PFSK-1 (cell line): ENCODE measurements around the gene RDM1.

ENCODE experiments used
- POLR2AphosphoS5 ChIP-seq: IDR thresholded peaks from 2 replicates; pipeline ENCODE4 v1.6.1; 2012; ENCODE audit warnings: low read depth, mild to moderate bottlenecking, control low read depth, low read length, moderate library complexity
- REST ChIP-seq, 2 experiments: IDR thresholded peaks; 2 replicates each; pipeline versions ENCODE4 v1.6.1 to v1.8.0; 2011 to 2012; ENCODE audit warnings: low read depth in 2 of 2, low read length in 2 of 2, control low read depth in 1 of 2, inconsistent platforms in 1 of 2, mild to moderate bottlenecking in 1 of 2, moderate library complexity in 1 of 2; ENCODE audit not compliant: insufficient read depth in 1 of 2

GRCh38 chr17:35930211-35931065 is at the start of gene RDM1:
- TF ChIP-seq POLR2AphosphoS5 (peak; percentile 64), REST (IDR thresholded peaks at IDR 0.05; ENCODE audit: insufficient read depth in 1 of 2, low read depth in 2 of 2, low read length in 2 of 2) (no peak)
